Measurements from ENCODE around the gene YJU2.
A peak's percentile ranks its signal among the peaks of the same experiment; 100 is the strongest.
"Not testable (repeated sequence)": the region's sequence is repeated elsewhere in the genome, so short reads cannot be mapped to it uniquely, and the experiment has no call there.

The YJU2 gene

DNA sequence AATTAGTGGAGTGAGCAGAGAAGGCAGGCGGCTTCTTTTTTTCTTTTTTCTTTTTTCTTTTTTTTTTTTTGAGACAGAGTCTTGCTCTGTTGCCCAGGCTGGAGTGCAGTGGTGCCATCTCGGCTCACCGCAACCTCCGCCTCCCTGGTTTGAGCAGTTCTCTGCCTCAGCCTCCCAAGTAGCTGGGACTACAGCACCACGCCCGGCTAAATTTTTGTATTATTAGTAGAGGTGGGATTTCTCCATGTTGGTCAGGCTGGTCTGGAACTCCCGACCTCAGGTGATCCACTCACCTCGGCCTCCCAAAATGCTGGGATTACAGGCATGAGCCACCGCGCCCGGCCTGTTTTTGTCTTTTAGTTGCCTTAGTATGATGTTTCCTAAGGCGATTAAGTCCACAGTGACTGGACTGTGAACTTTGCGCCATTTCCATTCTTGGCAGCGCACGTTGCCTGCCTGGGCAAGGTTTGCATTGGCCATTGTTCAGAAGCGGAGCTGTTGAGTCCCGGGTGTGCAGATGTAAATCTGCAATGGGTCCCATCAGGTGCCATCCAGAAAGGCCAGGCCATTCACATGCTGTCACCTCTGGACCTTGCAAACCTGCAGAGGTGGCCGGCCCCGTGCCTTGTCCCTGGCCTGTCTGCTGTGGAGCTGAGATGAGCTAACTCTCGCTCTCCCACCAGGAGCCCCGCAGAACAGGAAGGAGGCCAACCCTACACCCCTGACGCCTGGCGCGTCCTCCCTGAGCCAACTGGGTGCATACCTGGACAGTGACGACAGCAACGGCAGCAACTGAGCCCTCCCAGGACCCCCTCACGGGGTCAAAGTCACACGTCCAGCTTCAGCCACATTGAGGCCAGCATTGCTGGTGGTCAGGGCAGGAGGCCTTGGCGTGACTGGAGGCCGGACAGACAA is 21.3 kb downstream of the YJU2 start:
- DNase-seq (ENCODE audit: low read depth) = no peak

DNA sequence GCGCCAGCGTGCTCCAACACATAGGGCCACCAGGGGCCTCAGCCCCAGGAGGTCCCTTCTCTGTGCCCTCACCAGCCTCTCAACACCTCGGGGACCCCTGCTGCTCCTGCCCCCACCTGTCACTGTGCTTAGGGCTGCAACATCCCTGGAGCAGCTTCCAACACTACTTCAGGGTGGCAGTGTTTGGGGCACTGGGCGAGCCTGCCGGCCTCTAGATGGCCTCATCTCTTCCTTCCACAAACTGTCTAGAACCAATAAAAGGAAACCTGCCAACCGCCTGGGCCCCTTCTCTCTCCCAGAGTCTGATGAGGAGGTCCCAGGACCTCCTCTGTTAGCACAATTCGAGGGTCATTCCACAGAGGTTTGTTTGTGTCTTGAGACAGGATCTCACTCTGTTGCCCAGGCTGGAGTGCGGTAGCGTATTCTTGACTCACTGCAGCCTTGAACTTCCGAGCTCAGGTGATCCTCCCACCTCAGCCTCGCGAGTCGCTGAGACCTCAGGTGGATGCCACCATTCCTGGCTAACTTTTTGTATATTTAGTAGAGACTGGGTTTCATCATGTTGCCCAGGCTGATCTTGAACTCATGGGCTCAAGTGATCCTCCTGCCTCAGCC is 22.0 kb downstream of the YJU2 start:
- DNase-seq (ENCODE audit: low read depth) = no peak

DNA sequence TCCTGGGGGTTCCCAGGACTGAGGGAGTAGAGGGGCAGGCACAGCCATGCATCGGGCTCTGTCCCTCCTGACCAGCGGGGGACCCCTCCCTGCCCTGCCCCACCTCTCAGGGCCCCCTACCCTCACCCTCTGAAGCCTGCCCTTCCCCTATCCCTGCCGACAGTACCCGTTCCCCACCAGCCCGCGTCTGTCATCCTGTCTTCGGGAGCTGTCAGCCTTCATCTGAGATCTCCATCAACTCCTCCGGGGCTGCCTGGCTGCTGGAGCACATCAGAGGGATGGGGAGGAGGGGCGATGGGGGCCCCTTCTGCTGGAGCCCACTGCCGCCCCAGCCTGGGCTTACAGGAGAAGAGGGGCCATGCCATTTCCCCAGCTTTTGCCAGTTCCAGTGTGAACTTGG is 26.0 kb downstream of the YJU2 start:
- DNase-seq (ENCODE audit: low read depth) = no peak

DNA sequence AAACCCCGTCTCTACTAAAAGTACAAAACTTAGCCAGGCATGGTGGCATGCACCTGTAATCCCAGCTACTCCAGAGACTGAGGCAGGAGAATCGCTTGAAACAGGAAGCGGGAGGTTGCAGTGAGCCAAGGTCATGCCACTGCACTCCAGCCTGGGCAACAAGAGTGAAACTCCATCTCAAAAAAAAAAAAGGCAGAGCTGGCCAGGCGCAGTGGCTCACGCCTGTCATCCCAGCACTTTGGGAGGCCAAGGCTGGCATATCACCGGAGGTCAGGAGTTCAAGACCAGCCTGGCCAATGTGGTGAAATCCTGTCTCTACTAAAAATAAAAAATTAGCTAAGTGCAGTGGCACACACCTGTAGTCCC is 27.4 kb downstream of the YJU2 start:
- DNase-seq (ENCODE audit: low read depth) = not testable (repeated sequence)

DNA sequence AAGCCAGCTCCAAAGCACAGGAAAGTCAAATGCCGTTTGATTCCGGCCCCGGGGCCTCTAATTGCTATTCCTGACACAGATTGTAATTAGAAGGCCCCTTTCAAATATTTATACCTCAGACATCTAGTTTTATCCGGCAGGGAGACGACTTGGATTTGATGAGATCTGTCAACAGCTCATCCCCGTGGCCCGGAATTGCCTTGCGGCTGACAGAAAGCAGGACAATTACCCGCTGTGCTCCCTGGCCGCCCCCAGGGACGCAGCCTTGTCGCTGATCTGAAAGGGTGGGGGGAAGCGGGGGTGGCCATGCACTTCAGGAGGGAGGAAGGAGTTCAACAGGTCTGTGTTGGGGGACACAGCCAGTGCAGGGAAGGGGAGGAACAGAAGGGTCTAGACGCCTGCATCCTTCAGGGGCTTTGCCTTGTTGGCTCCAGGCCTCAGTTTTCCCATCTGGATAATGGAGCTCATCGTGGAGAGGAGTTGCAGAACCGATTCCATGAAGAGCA is 30.4 kb downstream of the YJU2 start:
- no peak for DNase-seq (ENCODE audit: low read depth)

DNA sequence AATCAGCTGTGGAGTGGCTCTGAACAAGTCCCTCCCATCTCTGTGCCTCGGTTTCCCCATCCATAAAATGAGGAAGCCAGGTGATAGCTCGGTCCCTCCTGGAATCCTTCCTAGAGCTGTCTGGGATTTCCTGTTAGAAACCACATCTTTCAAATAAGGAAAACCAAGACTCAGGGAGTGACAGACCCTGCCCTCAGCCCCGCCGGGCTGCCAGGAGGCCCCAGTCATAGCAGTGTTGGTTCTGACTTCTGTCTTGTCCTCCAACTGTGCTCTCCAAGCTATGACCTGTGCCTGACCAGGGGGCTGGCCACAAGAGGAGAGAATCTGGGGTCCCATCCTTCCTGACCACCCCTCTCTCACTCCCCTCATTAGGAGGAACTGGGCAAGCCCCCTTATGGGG is 31.1 kb downstream of the YJU2 start:
- no peak for DNase-seq (ENCODE audit: low read depth)

DNA sequence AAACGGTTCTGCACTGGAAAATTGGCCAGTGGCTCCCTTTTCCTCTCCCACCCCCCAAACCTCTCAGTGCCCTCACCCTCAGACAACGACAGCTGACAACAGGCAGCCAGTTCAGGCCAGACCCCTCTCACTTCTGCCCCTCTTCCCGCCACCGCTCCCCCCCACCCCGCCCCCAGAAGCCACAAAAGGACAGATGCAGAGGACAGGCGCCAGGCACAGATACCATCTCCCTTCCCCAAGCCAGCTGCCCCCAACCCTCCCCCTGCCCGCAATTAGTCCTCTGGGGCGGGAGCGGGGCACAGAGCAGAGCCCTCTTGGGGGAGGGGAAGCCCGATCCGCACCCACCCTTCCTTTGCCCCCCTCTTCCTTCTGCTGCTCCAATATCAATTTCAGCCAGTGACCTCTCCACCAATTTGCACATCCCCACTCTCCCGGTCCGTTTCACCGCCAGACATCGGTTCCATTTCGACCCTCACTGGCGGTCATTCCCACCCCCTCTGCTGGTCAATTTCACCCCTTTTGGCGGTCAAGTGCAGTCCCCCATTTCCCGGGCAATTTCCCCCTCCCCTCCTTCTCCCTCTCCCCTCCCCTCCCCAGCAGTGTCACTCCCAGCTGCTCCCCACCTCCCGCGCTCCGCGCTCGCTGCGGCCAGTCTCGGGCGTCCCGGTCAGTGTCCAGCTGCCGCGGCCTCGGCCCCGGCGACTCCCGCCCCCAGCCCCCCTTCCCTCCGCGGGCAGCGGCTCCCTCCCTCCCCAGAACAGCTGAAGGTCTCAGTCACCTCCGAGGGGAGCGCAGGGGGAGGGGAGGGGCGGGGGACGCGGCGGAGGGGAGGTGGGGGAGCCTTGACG is 31.8 kb downstream of the YJU2 start, which contains the start of gene SHD:
SHD (plus strand) TSS at position 848 of the 848 bp plus-strand sequence. CDS start 798 bp downstream, outside the sequence.
- DNase-seq (ENCODE audit: low read depth) = no peak

DNA sequence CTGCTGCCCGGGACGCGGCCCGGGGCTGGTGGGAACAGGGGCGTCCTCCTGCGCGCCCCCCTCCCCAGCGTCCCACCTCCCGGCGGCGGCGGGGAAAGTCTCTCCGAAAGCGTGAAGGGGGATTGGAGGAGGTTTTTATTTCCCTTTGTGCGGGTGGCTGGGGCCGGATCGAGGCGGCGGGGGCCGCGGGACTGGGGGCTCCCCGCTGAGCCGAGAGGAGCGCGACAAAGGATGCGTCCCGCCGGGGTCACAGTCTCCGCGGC is 32.3 kb downstream of the YJU2 start:
- DNase-seq (ENCODE audit: low read depth) = no peak

DNA sequence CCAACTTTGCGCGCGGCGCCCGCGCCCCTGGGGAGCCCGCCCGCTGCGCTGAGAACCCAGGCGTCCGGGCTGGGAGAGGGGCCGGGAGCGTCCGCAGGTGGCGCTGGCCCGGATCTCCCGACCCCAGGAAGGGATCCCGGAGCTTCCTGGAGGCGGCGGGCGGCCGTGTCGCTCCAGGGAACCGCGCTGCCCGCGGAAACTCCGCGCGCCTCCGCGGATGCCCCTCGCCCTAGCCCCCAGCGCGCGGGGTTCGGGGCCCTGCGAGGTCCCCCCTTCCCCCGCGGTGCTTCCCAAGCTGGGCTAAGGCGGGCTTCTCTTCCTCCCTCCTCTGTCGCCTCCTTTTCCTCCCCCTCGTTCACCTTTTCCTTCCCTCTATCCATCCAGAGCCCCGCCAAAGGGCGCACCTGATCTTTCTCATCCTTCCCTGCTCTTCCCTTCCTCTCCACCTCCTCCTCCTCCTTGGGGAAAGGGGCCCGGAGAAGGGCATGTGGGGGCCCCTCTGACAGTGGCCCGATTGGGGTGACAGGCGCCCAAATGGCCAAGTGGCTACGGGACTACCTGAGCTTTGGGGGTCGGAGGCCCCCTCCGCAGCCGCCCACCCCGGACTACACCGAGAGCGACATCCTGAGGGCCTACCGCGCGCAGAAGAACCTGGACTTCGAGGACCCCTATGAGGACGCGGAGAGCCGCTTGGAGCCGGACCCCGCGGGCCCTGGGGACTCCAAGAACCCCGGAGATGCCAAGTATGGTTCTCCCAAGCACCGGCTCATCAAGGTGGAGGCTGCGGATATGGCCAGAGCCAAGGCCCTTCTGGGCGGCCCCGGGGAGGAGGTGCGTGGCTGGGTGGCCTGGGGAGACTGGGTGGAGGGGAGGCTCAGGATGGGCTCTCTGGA is 32.9 kb downstream of the YJU2 start:
- DNase-seq (ENCODE audit: low read depth) = no peak

DNA sequence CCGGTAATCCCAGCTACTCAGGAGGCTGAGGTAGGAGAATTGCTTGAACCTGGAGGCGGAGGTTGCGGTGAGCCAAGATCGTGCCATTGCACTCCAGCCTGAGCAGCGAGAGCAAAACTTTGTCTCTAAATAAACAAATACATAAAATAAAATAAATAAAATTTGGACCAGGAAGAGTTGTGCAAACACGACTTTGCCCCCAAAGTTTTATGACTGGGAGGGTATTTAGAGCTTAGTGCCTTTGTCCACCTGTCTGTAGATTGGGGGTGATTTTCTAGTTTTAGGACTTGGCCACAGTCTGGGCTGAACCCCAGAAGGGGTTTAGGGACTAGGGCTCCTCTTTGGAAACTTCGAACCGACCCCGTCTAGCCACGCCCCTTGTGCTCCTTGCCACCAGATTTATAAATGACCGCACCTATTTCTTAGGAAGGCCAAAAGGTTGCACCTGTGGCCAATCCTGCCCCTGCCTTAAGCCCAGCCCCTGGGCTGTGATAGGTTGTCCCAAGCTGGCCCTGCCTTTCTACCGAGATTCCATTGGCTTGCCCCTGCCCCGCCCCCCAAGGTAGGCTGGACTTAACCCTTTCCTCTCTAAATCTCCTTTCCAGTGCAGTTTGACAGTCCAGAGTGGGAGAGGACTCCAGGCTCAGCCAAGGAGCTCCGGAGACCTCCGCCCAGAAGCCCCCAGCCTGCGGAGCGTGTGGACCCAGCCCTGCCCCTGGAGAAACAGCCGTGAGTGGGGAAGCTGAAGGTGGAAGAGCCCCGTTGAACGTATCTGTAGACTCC is 37.5 kb downstream of the YJU2 start:
- DNase-seq (ENCODE audit: low read depth) = no peak

DNA sequence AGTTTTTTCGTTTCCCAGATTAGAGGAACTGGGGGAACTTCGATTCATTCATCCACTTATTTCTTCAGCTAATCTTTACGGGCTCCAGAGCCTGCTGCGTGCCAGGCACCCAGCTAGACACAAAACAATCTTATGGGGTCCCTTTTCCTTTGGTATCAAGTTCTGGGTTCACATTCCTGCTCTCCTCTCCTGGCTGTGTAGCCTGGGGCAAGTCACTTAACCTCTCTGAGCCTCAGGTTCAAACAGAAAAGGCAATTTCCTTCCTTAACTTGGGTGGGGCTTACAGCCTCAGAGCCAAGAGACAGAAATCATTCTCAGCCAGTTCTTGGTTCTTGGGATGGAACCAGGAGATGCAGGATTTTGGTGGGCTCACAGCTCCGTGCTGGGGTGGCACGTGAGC is 38.1 kb downstream of the YJU2 start:
- DNase-seq (ENCODE audit: low read depth) = no peak

DNA sequence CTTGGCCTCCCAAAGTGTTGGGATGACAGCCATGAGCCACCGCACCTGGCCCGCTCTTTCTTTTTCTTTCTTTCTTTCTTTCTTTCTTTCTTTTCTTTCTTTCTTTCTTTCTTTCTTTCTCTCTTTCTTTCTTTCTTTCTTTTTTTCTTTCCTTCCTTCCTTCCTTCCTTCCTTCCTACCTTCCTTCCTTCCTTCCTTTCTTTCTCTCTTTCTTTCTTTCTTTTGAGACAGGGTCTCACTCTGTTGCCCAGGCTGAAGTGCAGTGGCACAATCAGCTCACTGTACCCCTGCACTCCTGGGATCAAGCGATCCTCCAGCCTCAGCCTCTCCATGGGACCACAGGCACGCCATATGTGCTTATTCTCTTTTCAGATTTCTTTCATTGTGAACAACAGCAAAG is 39.3 kb downstream of the YJU2 start:
- not testable (repeated sequence) for DNase-seq (ENCODE audit: low read depth)

DNA sequence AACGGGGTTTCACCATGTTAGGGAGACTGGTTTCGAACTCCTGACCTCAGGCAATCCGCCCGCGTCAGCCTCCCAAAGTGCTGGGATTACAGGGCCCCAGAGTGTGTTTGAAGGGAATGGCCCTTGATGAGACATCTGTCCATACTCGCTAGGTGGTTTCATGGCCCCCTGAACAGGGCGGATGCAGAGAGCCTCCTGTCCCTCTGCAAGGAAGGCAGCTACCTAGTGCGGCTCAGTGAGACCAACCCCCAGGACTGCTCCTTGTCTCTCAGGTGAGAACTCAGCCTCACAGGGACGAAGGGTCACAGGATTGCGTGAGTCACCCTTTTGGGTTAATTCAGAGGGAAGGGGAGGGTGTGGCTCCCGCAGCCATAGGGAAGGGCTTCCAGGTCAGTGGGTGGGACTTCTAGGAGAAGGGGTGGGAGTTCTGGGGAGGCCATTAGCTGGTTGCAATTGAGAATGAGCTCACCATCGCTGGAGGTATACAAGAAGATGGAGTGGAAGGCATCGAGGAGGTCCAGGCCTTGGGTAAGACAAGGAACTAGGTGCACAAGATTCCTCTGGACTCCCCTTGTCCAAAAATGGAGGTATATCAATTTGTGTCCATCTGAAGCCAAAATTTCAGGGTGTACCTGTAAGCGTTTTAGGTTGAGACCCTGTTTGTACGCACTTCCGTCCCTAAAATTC is 41.4 kb downstream of the YJU2 start:
- DNase-seq (ENCODE audit: low read depth) = no peak

DNA sequence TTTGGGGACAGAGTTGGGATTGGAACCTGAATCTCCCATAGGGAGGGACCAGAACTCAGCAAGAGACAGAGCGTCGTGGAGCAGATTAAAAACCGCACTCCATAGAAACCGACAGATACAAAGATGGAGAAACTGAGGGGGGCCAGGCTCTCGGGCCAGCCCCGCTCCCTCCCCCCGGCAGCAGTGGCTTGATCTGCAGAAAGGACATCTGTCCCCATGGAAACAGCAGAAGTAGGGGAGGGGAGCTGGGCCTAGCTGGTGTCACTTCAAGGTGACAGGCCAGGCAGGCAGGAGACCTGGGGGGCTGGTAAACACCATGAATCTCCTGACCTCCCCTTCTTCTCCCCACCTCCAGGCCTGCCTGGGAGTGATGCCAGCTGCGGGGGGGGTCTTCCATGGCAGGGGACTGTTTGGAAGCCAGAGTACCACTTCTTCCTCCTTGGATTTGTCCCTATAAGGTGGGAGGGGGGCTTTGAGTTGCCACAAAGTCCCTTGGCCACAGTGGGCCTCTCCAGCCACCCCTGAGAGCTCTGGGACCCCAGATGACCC is 44.4 kb downstream of the YJU2 start:
- no peak for DNase-seq (ENCODE audit: low read depth)

DNA sequence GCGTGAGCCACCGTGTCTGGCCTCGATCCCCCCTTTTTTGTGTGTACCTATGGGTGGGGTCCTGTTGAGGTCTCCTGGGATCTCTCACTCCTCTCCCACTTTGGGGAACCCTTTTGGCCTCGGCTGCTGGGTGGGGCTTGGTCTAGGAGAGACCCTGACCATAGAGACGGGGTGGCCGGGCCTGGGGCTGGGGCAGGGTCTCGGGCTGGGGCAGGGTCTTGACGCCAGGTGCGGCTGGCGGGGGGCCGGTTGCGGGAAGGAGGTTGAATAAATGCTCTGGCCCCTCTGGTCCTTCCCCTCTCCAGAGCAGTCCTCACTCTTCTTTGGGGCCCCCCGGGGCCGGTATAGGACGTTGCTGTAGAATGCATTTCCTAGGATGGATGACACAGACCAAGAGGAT is 45.6 kb downstream of the YJU2 start:
- DNase-seq (ENCODE audit: low read depth) = no peak

DNA sequence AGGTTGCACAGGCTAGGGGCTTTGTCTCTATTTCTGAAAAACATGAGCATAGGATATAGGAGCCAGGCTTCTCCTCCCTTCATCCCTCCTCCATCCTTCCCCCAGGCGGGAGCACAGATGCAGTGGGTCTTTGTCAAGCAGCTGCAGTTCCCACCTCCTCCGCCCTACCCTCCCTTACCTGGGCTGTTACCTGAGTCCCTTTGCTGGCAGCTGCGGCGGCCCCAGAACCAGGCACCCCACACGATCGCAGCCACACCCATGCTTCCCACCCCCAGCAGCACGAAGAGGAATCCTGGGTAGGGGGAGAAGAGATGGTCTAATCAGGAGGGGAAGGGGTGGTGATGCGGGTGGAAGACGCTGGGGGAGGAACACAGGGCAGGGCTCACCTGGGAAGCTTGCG is 47.5 kb downstream of the YJU2 start:
- DNase-seq (ENCODE audit: low read depth) = no peak

DNA sequence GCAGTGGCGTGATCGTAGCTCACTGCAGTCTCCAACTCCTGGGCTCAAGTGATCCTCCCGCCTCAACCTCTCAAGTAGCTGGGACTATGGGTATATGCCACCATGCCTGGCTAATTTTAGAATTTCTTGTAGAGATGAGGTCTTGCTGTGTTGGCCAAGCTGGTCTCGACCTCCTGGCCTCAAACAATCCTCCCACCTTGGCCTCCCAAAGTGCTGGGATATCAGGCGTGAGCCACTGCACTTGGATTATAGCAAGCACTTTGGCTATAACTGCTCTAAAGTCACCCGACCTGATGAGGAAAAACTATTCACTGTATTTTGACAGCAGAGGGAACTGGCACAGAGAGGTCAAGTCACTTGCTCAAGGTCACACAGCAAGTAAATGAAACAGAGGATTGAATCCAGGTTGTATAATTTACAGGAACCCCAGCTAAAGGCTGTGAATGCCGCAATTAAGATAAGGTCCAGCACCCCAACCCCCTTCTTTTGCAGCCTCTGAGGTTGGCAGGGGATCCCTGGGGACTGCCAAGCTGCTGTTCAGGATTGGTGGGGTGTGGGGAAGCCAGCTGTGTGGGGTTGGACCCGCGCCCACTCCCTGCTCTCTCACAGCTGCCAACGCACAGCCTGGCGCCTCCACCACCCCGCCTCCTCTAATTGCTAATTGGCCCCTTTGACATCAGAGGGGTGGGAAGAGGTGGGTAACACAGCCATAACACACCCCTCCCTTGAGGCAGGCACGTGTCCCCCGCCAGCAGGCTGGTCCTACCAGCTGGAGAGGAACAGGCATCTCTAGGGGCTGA is 49.3 kb downstream of the YJU2 start:
- DNase-seq (ENCODE audit: low read depth) = no peak

DNA sequence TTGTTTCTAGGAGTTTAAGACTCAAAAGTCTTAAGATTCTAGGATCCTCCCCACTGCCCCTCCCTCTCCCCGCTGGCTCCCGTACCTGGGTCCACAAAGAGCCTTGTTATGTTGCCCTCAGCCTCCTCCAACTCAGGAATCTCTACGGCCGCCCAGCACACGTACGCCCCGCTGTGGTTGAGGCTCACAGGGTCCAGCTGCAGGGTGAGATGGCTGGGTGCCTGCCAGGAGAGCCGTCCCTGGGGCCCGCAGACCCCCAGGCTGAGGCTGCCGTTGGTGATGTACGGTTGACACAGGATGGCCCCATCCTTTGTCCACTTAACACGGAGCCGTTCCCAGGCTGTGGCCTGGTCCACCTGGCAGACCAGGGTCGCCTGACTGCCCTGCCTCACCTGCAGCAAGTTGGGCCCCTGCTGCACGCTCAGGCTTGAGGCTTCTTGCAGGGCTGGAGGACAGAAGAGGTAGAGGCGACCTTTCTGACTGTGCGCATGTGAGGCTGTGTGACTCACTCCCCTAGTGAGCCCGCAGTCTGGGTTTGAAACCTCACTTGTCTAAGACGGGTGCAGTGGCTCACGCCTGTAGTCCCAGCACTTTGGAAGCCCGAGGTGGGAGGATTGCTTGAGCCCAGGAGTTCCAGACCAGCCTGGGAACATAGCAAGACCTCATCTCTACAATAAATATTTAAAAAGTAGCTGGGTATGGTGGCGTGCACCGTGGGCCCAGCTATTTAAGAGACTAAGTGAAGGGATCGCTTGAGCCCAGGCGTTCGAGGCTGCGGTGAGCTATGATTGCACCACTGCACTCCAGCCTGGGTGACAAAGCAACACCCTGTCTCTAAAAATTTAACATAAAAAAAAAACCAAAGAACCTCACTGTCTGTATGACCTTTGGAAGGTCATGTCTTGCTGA is 51.3 kb downstream of the YJU2 start:
- DNase-seq (ENCODE audit: low read depth) = peak; percentile 19

Data from activated T-cell treated with anti-CD3 and anti-CD28 coated beads for 24 hours (primary cell).